ENCODE data around the gene PIK3R3.

PIK3R3 gene

DNA sequence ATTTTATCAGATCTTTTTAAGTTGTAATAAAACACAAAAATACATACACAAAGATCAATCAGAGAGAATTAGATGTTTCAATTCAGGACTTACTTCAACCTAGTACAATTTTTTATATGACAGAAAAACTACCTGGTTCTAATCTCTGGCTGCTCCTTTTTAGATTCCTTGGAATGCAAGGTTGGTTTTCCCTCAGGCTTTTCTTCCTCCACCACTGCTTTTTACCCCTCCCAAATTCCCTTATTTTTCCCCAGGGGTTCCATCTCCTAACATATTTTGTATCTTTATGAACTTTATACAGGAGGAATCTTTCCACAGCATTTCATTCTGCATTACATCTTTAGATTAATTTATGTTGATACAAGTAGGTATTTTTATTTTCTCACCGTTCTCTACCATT is 33.2 kb downstream of the PIK3R3 start:
- Histone ChIP-seq H3F3A (ENCODE audit: insufficient read depth) (no peaks in the 10 kb centered on the region), H3K27me3 (ENCODE audit: low read length) (no peaks in the 10 kb centered on the region), H2AFZ (ENCODE audit: low read depth, low read length, severe bottlenecking) (no peak overlapping the region), H3K36me3 (ENCODE audit: low read length) (no peaks in the 10 kb centered on the region), H3K9me3 (ENCODE audit: insufficient read depth, low read length) (no peaks in the 10 kb centered on the region), H3K79me2 (ENCODE audit: insufficient read depth, low read length) (no peaks in the 10 kb centered on the region), H3K9me2 (replicated peaks; ENCODE audit: insufficient read depth, low read length) (no peaks in the 10 kb centered on the region), H3K27ac (ENCODE audit: low read depth, low read length) (no peak overlapping the region), H3K9ac (ENCODE audit: low read length) (no peak overlapping the region), H3K4me2 (ENCODE audit: low read depth, low read length, poor library complexity, severe bottlenecking) (no peak overlapping the region), H4K20me1 (ENCODE audit: low read depth, low read length) (no peaks in the 10 kb centered on the region), H3K4me3 (ENCODE audit: insufficient read depth, low read length, poor library complexity, severe bottlenecking) (no peak overlapping the region)
- TF ChIP-seq, protein P1, sequence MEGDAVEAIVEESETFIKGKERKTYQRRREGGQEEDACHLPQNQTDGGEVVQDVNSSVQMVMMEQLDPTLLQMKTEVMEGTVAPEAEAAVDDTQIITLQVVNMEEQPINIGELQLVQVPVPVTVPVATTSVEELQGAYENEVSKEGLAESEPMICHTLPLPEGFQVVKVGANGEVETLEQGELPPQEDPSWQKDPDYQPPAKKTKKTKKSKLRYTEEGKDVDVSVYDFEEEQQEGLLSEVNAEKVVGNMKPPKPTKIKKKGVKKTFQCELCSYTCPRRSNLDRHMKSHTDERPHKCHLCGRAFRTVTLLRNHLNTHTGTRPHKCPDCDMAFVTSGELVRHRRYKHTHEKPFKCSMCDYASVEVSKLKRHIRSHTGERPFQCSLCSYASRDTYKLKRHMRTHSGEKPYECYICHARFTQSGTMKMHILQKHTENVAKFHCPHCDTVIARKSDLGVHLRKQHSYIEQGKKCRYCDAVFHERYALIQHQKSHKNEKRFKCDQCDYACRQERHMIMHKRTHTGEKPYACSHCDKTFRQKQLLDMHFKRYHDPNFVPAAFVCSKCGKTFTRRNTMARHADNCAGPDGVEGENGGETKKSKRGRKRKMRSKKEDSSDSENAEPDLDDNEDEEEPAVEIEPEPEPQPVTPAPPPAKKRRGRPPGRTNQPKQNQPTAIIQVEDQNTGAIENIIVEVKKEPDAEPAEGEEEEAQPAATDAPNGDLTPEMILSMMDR (IDR thresholded peaks at IDR 0.05; ENCODE audit: insufficient read depth, low read length, poor library complexity, severe bottlenecking) = no peak
- no peak for TF ChIP-seq EZH2phosphoT487 (conservative IDR thresholded peaks at IDR 0.05; ENCODE audit: low read length)

DNA sequence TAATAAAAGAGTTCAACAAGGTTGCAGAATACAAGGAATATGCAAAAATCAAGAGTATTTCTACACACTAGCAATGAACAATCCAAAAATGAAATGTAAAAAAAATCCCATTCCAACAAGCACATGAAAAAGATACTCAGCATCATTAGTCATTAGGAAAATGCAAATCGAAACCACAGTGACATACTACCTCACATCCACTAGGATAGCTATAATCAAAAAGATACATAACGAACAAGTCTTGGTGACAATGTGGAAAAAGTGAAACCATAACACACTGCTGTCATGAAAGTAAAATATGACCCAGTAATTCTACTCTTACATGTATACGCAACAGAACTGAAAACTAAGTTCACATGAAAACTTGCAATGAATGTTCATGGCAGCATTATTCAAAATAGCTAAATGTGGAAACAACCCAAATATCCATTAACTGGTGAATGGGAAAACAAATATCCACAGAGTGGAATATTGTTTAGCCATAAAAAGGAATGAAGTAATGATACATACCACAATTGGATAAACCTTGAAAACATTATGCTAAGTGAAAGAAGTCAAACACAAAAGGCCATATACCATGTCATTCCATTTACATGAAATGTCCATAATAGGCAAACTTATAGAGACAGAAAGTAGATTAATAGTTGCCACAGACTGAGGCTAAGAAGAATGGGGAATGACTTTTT is 34.3 kb downstream of the PIK3R3 start:
- H3F3A ChIP-seq (ENCODE audit: insufficient read depth) = no peaks in the 10 kb centered on the region
- no peak overlapping the region for H3K4me2 ChIP-seq (ENCODE audit: low read depth, low read length, poor library complexity, severe bottlenecking)
- H3K27ac ChIP-seq (ENCODE audit: low read depth, low read length) = no peak overlapping the region
- H3K36me3 ChIP-seq (ENCODE audit: low read length) = no peaks in the 10 kb centered on the region
- no peak for TF ChIP-seq EZH2phosphoT487 (conservative IDR thresholded peaks at IDR 0.05; ENCODE audit: low read length)
- TF ChIP-seq, protein P1 (IDR thresholded peaks at IDR 0.05; ENCODE audit: insufficient read depth, low read length, poor library complexity, severe bottlenecking) = no peak
- no peaks in the 10 kb centered on the region for H3K9me3 ChIP-seq (ENCODE audit: insufficient read depth, low read length)
- no peak overlapping the region for H3K9ac ChIP-seq (ENCODE audit: low read length)
- H3K9me2 ChIP-seq (replicated peaks; ENCODE audit: insufficient read depth, low read length) = no peaks in the 10 kb centered on the region
- H4K20me1 ChIP-seq (ENCODE audit: low read depth, low read length) = no peaks in the 10 kb centered on the region
- H3K27me3 ChIP-seq (ENCODE audit: low read length) = no peaks in the 10 kb centered on the region
- H3K79me2 ChIP-seq (ENCODE audit: insufficient read depth, low read length) = no peaks in the 10 kb centered on the region
- no peak overlapping the region for H2AFZ ChIP-seq (ENCODE audit: low read depth, low read length, severe bottlenecking)
- H3K4me3 ChIP-seq (ENCODE audit: insufficient read depth, low read length, poor library complexity, severe bottlenecking) = no peak overlapping the region

- Histone ChIP-seq H3K36me3 (ENCODE audit: low read length) (no peaks in the 10 kb centered on the region), H3K9ac (ENCODE audit: low read length) (no peak overlapping the region), H3K9me2 (replicated peaks; ENCODE audit: insufficient read depth, low read length) (no peaks in the 10 kb centered on the region), H3F3A (ENCODE audit: insufficient read depth) (no peaks in the 10 kb centered on the region), H3K79me2 (ENCODE audit: insufficient read depth, low read length) (no peaks in the 10 kb centered on the region), H3K9me3 (ENCODE audit: insufficient read depth, low read length) (no peaks in the 10 kb centered on the region), H3K4me3 (ENCODE audit: insufficient read depth, low read length, poor library complexity, severe bottlenecking) (no peak overlapping the region), H4K20me1 (ENCODE audit: low read depth, low read length) (no peaks in the 10 kb centered on the region), H3K27me3 (ENCODE audit: low read length) (no peaks in the 10 kb centered on the region), H2AFZ (ENCODE audit: low read depth, low read length, severe bottlenecking) (no peak overlapping the region), H3K27ac (ENCODE audit: low read depth, low read length) (no peak overlapping the region), H3K4me2 (ENCODE audit: low read depth, low read length, poor library complexity, severe bottlenecking) (no peak overlapping the region)
- TF ChIP-seq, protein P1 (IDR thresholded peaks at IDR 0.05; ENCODE audit: insufficient read depth, low read length, poor library complexity, severe bottlenecking) = no peak
- TF ChIP-seq EZH2phosphoT487 (conservative IDR thresholded peaks at IDR 0.05; ENCODE audit: low read length) = no peak
Measured at GRCh38 chr1:46097149-46097472, 35.3 kb downstream of the PIK3R3 start.
